PC-3 (cell line): ENCODE data around the gene POLR1E.

Experiments used
- EZH2 ChIP-seq: fragments of 300-600 bp; sonication (generic); IDR thresholded peaks from one replicate; pipeline ENCODE4 v1.6.1; 2017; ENCODE audit warnings: antibody characterized with exemption, mild to moderate bottlenecking, low read length; ENCODE audit not compliant: unreplicated experiment
- EZH2phosphoT487 ChIP-seq: fragments of 300-600 bp; sonication (generic); IDR thresholded peaks from 2 replicates; pipeline ENCODE4 v1.6.1; 2018; ENCODE audit warnings: mild to moderate bottlenecking, antibody characterized with exemption, low read length, borderline replicate concordance
- TF ChIP-seq, protein P1 (sequence below): fragments of 300-600 bp; sonication (generic); conservative IDR thresholded peaks from 2 replicates; pipeline ENCODE4 v1.5.1; 2017; ENCODE audit warnings: antibody characterized with exemption, low read depth, mild to moderate bottlenecking, low read length

DNA sequence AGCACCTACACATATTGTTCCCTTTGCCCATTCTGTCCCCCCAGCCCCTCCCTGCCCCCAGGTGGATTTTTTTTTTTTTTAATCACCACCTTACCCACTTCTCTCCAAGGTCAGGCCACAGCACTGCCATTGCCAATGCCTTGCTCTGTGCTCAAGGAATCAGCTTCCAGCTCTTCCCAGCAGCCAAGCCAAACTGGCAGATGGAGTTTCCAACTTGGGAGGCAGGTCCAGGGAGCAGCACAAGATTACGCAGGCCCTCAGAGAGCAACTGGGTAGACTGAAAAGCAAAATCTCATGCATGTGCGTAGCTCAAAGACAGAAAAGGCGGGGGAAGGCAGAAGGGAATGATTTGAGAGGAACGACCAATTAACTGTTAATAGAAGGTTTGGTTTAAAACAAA lies 48.1 kb upstream of the POLR1E start:
- TF ChIP-seq, protein P1, sequence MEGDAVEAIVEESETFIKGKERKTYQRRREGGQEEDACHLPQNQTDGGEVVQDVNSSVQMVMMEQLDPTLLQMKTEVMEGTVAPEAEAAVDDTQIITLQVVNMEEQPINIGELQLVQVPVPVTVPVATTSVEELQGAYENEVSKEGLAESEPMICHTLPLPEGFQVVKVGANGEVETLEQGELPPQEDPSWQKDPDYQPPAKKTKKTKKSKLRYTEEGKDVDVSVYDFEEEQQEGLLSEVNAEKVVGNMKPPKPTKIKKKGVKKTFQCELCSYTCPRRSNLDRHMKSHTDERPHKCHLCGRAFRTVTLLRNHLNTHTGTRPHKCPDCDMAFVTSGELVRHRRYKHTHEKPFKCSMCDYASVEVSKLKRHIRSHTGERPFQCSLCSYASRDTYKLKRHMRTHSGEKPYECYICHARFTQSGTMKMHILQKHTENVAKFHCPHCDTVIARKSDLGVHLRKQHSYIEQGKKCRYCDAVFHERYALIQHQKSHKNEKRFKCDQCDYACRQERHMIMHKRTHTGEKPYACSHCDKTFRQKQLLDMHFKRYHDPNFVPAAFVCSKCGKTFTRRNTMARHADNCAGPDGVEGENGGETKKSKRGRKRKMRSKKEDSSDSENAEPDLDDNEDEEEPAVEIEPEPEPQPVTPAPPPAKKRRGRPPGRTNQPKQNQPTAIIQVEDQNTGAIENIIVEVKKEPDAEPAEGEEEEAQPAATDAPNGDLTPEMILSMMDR = no peak
- no peak for TF ChIP-seq EZH2
- TF ChIP-seq EZH2phosphoT487 = no peak
